HS-27A (cell line): Measurements from ENCODE around the gene KCNG2.

Experiments used
- DNase-seq: peaks from one replicate; pipeline ENCODE4 v3.0.0-alpha.2; 2012; ENCODE audit warnings: low read depth, missing footprints

Gene KCNG2

DNA sequence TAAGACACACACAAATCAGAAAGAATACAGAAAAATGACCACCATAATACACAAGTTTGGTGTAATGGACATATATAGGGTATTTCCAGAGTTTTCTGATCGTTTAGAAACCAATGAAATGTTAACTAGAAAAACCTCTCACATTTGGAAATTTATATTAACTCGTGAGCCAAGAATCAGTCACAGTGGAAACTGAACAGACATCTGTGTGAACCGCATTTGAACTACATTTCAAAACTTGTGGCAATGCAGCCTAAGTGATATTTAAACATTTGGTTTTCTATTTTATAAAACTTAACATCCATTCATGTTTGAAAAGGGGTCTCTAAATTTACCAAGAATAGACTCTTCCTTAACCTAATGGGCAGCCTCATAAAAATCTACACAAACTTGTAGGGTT, 29.0 kb upstream of the KCNG2 start:
- DNase-seq: no peak

DNA sequence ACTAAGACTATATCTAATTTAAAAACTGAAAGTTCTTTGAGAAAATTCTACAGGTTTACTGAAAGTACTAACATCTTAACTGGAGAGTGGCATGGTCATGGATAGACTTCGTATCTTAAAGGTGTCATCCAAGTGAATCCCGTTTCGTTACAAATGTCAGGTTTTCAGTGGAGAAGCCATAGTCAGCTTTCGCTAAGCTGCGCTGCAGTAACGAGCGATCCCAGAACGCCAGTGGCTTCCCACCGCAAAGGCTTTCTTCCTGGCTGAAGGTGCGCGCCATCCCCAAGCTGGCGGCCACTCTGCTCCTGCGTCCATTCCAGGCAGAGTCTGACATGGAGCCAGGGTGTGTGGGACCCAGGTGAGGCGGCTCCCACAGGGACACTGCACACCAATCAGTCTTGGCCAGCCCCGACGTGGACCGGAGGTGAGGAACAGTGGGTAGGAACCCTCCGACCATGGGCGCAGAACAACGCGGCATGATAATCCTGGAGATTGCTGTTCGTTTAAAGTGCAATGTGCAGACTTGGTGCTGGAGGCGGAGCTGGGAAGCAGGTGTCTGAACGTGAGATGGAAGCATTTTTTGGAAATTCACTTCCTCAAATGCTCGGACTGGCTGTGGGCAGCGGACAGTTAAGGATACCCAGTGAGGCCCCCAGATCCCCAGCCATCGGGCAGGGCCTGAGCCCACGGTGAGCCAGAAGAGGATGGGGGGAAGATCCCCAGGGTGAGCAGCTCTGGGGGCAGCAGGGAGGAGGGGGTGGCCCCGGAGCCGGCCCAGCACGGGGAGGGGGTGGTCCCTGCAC, 27.8 kb upstream of the KCNG2 start:
- DNase-seq: no peak

DNA sequence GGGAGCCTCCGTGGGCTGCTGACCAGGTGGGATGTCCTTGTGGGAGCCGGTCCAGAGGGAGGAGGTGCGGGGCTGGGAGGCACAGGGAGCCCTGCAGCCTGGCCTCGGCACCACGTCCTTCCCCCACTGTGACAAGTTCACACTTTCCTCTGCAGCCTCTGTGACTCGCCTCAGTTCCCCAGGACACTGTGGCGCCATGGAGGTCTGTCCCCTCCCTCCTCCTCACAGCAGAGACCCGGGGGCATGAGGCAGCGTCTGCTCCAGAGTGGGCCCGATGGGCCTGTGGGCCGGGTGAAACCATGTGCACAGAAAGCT, 27.3 kb upstream of the KCNG2 start:
- no peak for DNase-seq

DNA sequence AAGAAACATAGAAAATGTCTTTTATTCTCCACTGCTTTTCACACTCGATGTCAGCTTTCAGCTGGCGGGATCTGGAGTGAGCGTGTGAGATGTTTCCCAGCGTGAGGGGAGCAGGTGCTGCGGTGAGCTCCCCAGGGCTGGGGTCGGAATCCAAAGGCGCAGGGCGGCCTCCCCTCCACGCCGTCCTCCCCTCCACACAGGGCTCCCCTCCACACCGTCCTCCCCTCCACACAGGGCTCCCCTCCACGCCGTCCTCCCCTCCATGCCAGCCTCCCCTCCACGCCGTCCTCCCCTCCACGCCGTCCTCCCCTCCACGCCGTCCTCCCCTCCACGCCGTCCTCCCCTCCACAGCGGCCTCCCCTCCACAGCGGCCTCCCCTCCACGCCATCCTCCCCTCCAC, 26.9 kb upstream of the KCNG2 start:
- DNase-seq: no peak

DNA sequence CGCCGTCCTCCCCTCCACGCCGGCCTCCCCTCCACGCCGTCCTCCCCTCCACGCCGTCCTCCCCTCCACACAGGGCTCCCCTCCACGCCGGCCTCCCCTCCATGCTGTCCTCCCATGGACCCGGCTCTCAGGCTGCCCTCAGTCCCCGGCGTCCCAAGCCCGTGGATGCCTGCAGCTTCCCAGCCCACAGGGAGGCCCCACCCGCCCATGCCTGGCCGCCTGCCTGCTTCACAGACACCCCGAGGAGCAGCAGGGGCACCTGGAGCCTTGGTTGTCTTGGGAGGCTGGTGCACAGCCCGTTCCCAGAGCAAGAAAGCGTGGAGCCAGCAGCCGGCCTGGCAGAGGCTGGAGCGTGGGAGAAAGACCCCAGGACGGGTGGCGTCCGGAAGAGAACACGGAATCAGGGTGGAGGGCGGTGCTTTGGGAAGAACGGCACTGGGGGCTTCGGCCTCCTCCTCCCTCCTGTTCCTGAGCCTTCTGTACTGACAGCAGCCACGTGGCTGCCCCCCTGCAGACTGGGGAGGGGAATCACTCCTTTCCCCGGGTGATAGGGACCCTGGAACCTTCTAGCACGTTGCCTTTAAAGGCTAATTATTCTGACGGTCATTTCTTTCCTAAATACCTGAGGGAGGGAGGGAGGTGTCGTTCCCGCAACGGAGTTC, 26.2 kb upstream of the KCNG2 start:
- no peak for DNase-seq

DNA sequence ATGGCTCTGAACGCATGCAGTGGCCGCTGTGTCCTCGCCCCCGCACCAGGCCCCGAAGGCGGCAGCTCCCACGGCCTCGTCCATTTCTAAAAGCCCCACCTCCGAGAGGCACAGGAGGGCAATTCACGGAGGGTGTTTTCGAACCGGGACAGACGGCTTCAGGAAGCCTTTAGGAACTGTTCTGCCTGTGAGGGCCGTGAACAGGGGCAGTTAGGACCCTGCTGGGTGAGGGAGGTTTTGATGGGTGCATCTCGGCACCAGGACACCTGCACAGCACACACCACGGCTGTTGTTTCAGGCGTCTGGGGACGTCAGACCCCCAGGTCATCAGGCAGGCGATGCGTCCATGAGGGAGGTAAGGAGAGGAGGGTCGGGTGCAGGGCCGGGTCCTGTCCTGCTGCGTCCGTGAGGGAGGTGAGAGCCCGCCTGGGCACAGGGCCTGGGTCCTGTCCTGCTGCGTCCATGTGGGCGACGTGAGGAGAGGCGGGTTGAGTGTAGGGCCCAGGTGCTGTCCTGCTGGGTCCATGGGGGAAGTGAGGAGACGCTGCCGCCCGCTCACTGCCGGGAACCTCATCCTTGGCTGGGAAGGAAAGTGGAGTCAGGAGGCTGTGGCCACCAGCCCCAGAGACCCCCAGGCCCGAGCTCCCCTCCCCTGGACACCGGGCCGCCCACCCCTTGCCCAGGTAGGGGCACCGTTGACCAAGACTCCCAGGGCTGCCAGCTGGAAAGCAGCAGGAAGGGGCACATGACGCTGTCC, 25.5 kb upstream of the KCNG2 start:
- DNase-seq: no peak

DNA sequence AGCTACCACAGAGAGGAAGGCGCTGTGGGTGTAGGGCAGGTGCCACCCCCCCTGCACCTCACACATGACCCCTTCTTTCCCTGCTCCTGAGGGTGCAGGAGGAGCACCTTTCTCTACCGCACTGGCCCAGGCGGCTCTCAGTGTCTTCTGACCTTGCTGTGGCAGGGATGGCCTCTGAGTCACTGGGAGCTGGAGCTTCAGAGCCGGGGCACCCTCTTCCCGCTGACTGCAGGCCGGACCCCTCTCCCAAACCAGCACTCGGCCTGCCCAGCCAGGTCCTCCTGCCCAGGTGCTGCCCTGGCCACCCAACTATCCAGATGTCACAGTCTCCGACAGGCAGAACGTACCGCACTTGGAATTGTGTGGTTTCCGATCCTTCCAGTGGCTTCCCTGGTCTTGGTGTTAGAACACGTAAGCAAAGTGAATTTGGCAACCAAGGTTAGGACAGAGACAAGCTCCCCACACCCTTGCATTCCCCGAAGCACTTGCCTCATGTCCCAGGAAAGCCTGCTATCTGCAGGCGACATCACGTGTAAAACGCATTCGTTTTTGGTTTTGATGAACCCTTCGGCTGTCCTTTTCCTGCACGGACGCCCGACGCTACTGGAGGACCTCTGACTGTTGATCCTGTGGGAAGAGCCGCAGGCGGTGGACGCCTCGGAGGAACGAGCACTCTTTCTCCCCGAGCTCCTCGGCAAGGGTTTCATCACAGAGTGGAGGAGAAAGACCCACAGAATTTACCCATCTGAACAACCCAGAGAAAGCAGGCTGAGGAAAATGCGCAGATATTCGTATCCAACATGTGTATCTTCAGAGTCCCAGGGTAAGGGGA, 24.7 kb upstream of the KCNG2 start:
- no peak for DNase-seq

DNA sequence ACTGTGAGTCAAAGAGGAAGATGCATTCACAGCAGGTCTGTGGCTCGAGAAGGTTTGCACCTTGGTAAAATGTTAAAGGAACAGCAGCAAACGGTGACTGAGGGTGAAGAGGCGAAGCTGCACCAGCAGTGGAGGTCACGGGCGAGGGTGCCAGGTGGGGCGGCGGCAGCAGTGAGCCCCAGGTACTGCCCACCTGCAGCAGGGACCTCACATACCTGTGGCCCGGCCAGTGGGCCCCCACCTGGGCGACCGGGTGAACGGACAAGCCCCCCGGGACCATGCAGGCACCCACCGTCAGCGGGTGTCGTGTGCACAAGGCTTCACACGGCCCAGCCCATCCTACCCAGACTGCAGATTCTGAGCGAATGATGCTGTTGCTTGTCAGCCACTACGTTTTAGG, 23.6 kb upstream of the KCNG2 start:
- DNase-seq: no peak

DNA sequence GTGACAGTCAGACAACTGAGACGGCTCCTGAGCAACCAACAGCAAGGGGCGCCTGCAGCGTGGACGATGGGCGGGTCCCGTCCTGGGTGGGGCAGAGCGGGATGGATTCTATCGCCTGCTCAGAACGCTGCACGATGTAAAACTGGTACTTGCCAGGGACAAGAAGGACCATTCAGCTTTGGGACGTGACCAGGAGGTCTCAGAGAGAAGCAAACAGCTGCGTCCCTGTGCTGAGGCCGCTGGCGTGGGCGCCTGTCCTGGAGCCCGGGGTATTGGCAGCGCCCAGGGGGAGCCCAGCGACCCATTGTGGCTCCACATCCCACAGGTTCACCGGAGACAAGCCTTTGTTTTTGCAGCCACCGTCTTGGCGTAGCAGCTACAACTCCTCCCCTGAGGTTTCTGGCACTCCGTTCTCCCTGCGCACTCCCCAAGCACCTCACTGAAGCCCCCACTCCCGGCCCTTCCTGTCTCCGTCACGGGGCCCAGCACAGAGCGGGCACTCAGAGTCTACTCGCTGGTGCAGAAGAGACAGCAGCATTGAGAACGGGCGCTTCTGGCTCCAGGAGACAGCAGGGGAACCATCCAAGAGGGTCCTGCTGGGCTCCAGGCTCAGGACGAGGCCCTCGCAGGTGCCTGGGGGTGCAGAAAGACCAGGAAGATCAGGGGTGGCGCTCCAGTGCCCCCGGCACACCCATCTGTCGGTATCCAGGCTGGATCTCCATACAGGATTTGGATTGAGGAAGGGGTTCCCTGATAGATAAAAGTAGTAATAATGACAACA, 22.1 kb upstream of the KCNG2 start:
- DNase-seq: no peak

DNA sequence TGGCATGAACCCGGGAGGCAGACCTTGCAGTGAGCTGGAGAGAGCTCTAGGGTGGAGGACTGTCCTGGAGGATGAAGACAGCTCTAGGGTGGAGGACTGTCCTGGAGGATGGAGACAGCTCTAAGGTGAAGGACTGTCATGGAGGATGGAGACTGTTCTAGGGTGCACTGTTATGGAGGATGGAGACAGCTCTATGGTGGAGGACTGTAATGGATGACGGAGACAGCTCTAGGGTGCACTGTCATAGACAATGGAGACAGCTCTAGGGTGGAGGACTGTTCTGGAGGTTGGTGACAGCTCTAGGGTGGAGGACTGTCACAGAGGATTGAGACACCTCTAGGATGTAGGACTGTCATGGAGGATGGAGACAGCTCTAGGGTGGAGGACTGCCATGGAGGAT, 21.1 kb upstream of the KCNG2 start:
- DNase-seq: no peak

DNA sequence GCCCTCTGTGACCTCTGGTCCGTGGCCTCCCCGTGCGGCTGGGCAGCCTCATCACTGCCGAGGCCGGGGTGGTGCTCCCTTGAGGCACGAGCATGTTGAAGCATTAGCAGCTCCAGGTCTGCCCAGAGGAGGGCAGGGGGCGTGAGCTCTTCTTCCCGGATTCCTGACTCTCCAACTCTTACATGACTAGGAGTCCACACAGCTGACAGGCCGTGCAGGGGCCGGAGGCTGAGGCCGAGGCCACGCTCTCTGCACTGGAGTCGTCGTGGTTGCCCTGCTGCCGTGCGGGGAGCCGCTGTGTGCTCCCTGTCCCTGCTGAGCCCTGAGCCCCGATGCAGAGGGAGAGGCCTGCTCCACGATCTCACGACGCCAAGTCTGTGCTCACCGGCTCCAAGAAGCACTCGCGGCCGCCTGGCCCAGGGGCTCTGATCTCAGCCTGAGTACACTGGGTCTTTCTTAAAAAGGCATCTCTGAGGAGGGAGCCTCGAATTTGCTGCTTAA, 19.4 kb upstream of the KCNG2 start:
- DNase-seq: no peak

DNA sequence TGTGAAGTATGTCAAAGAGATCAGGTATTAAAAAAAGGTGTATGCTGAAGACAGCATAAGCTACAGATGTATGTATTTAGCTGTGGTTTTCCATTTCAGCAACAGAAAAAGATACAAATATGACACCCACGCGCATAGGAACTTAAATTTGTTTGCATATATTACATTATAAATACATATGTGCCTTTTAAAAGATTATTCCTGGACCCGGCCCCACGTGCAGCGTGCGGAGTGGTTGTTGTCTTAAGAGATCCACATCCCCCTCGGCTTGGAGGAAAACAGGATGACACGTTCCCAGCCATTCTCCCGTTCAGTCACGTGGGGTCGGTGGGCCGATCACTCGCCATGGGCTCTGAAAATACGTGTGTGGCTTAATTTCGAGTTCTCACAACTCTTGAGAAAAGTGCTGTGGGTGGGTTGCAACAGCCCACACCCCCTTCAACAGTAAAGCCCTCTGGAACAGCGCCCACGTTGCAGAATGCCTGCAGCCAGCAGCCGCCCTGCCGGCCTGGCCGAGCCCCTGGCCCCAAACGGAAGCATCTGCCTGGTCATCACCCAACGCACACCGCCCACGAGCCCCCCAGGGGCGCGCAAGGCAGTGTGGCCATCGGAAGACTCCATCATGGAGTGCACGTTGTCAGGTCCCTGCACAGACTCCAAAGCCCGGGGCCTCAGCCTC, 18.6 kb upstream of the KCNG2 start:
- DNase-seq: no peak

DNA sequence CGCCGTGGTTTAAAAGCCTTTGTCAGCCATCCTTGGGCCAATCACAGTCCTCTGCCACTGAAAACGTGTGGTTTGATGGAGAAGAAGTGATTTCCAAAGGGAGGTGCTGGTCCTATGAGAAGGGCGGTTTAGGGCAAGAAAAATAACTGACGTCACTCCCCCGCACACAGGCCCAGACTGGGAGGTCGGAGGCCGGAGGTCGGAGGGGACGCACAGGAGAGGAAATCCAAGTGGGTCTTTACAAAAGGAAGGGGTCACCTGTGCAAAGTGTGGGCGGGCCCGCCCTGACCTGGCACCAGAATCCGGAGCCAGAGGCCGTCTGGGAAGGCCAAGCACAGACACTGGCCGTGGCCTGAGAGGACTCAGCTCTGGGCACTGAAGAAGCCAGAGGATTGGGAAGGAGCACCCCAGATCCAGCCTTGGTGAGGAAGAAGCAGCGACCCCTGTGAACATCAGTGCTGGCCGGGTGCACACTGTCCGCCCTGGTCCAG, 18.0 kb upstream of the KCNG2 start:
- no peak for DNase-seq

DNA sequence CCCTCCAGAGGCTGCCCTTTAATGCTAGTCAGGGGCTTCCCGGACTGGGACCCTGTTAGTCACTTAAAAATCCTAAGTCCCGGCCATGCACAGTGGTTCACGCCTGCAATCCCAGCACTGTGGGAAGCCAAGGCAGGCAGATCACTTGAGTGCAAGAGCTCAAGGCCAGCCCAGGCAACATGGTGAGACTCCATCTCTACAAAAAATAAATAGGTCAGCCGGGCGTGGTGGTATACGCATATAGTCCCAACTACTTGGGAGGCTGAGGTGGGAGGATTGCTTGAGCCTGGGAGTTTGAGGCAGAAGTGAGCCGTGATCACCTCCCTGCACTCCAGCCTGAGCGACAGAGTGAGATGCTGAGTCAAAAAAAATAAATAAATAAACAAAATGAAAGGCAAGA, 17.2 kb upstream of the KCNG2 start:
- no peak for DNase-seq

DNA sequence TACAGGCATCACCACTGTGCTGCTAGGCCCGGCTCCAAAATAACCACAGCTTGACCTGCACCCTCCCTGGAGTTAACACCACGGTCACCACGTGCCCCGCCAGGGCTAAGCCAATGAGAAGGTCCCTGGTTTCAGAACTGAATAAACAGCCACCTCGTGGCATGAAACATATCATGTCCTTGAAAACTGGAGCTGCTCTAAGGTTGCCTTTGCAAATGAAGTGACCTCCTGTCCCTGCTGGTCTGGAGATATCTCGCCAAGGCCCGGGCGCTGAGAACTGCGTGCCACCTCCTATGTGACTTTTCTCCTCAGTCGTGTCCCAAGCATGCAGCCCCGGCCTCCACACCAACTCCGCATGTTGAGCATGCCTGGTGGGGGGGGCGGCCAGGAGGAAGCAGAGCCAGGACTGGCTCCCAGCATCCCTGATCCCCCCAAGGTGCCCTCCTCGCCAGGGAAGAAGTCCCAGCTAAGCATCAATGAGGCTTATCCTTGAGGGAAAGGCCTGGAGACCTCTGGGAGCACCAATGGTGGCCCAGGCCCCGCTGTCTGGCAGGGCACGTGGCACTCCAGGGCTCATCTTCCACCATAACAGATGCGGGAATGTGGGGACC, 16.3 kb upstream of the KCNG2 start:
- DNase-seq: no peak

DNA sequence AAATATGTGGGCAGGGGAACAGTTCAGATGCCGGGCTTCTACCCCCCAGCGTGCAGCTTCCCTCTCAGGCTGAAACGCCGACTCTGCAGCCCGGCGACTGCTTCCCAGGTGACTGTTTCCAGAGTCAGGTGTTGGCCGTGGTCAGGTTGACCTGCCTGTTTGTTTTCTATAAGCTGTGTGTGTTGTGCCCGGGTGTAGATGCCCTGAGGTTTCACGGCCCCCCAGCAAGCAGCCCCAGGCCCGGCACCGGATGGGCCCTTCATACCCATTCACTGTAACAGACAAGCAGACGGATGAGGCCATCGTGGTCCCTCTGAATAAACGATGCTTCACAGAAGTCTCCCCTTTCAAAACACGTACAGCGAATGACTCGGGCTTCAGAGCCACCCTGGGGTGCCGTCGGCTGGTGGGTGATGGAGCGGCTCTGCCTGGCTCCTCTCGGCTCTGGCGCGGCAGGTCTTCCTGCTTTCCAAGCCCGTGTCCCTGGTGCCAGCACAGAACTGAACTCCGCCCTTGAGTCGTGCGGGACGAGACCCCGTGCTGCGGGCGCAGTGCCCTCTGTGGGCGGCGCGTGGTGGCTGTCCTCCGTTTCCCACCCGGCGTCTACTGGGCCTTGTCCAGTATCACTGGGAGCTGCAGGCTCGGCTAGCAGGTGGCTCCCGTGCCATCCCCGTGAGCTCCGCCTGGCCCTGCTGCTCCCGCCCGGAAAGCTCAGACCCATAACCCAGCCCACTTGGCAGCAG, 15.0 kb upstream of the KCNG2 start:
- DNase-seq: no peak

DNA sequence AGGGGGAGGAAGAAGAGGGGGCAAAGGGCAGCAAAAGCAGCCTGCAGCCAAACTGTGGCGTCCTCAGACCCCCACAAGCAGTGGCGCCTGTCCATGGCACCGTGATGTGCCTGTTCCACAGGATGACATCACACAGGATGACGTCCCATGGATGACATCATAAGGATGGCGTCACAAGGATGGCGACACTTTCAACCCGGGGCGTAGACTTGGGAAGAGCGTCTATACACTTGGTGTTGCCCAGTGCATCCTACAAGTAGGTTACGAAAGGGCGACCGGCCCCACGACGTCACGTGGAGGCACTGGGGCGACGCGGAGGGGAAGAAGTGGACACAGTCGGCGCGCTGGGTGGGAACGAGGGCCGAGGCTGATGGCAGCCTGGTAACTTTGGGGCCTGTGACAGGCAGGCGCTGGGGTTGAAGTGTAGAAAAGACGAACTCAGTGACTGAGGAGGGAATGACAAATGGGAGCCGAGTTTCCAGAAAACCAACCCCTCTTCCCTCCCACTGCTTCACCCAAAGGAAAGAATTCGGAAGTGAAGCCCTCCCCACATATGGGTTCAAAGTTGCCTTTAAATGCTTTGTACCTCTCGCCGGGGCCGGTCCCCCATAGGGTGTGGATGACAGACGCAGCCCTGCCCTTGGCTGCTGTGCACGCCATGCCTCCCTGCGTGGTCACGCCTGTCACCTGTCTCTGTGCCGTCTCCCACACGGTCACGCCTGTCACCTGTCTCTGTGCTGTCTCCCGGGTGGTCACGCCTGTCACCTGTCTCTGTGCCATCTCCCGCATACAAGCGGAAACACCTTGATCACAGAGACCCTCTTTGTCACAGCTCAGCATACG, 13.4 kb upstream of the KCNG2 start:
- no peak for DNase-seq

DNA sequence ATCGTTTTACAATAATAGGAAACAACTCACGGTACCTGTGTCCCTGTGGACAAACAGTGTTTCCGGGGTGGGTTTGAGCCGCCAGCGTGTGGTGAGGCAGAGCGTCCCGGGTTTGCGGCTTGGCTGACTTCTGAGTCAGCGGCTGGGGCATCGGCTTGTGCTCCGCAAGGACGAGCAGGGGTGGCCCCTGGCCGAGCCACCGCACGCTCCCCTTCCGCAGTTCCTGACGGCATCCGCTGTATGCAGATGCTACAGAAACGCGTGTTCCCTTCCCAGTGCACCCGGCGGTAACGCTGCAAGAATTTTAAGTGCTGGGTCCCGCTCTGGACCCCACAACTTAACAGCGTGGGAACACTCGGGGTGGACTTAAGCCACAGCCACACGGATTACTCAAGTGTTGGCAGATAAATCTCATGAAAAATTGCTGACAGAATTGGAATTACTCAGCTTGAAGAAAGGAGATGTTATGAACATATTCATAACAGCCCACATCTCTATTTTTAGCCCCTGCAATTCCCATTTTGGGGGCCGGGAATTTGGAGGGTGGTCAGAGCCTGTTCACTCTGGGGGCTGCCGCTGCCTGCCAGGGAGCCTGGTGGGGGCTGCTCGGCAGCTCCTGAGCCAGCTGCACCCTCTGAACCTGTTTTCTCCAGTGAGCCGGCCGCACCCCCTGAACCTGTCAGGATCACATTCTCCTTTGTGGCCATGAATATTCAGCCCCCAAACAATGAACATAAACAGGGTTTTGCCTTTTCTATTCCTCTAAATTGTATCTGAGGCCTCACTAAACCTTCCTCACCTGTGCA, 12.6 kb upstream of the KCNG2 start:
- DNase-seq: no peak
